Keratinocyte (primary cell): ENCODE measurements around the gene METTL22. TPM values are rescaled to one million over a fixed set of nuclear protein-coding genes. Genes with fewer than 3 reads are reported as not detected.

ENCODE experiments used
- DNase-seq: peaks from one replicate; pipeline ENCODE4 v3.0.0-alpha.2; 2011; ENCODE audit warnings: low read depth, missing footprints, low spot score
- FAIRE-seq: peaks from 2 replicates; lab custom pipeline; 2011; peaks lifted over from hg19 to GRCh38; lab: Jason Lieb, UNC
- H2AFZ ChIP-seq: 2 replicates; pipeline ENCODE4 v1.6.0; 2012; ENCODE audit warnings: low read length, control low read depth, inconsistent platforms; ENCODE audit not compliant: control insufficient read depth
- H3K27ac ChIP-seq: 2 replicates; pipeline ENCODE4 v1.5.1; 2011; ENCODE audit warnings: low read length; ENCODE audit not compliant: control insufficient read depth, insufficient read depth
- H3K27me3 ChIP-seq: 3 replicates; pipeline ENCODE4 v1.6.0; 2011; ENCODE audit warnings: low read length; ENCODE audit not compliant: control insufficient read depth, insufficient read depth; ENCODE audit errors: extremely low read depth
- H3K36me3 ChIP-seq, 2 experiments: 2 replicates in 1 of 2; 3 replicates in 1 of 2; pipeline ENCODE4 v1.5.1; 2011; ENCODE audit warnings: low read length in 2 of 2, mild to moderate bottlenecking in 1 of 2; ENCODE audit not compliant: control insufficient read depth in 2 of 2, insufficient read depth in 2 of 2; ENCODE audit errors: extremely low read depth in 1 of 2
- H3K4me1 ChIP-seq: 3 replicates; pipeline ENCODE4 v1.5.1; 2011; ENCODE audit warnings: low read length; ENCODE audit not compliant: control insufficient read depth, insufficient read depth; ENCODE audit errors: extremely low read depth
- H3K4me2 ChIP-seq: 3 replicates; pipeline ENCODE4 v1.6.0; 2011; ENCODE audit warnings: low read depth, low read length; ENCODE audit not compliant: control insufficient read depth, insufficient read depth; ENCODE audit errors: extremely low read depth
- H3K4me3 ChIP-seq, 3 experiments: fragments of 200-600 bp in 1 of 3; sonication (generic) in 1 of 3; 2 replicates in 2 of 3; 3 replicates in 1 of 3; pipeline ENCODE4 v1.5.1; 2011 to 2016; ENCODE audit warnings: low read length in 3 of 3, mild to moderate bottlenecking in 3 of 3, control low read depth in 2 of 3, inconsistent platforms in 1 of 3, low read depth in 1 of 3, mixed read lengths in 1 of 3, mixed run types in 1 of 3, moderate library complexity in 1 of 3; ENCODE audit not compliant: control insufficient read depth in 2 of 3, insufficient read depth in 2 of 3; ENCODE audit errors: extremely low read depth in 1 of 3
- H3K79me2 ChIP-seq: 2 replicates; pipeline ENCODE4 v1.6.0; 2012; ENCODE audit warnings: low read length; ENCODE audit not compliant: control insufficient read depth, insufficient read depth
- H3K9ac ChIP-seq: 3 replicates; pipeline ENCODE4 v1.6.0; 2011; ENCODE audit warnings: low read length; ENCODE audit not compliant: control insufficient read depth, insufficient read depth; ENCODE audit errors: extremely low read depth
- H3K9me1 ChIP-seq: 3 replicates; pipeline ENCODE4 v1.6.0; 2011; ENCODE audit warnings: low read length; ENCODE audit not compliant: control insufficient read depth, insufficient read depth; ENCODE audit errors: extremely low read depth
- H3K9me3 ChIP-seq: 2 replicates; pipeline ENCODE4 v1.5.1; 2012; ENCODE audit warnings: low read depth, low read length; ENCODE audit not compliant: control insufficient read depth
- H4K20me1 ChIP-seq: 3 replicates; pipeline ENCODE4 v1.6.0; 2011; ENCODE audit warnings: low read length; ENCODE audit not compliant: control insufficient read depth, insufficient read depth; ENCODE audit errors: extremely low read depth
- EZH2 ChIP-seq: IDR thresholded peaks from one replicate; pipeline ENCODE4 v1.6.1; 2012; ENCODE audit warnings: inconsistent platforms, mild to moderate bottlenecking, low read length, moderate library complexity
- dilution Hi-C: fragments of 300-500 bp; cut with MboI; formaldehyde crosslinking; loops from one replicate; pipeline ENCODE4 v1.7.0; 2020; ENCODE audit warnings: low sequenced_read_pairs; ENCODE audit not compliant: extremely low pct_ligation_motif_present
- polyA plus RNA-seq, 5 experiments: library from polyadenylated mRNA; depleted of rRNA in 3 of 5; stranded (reverse) in 3 of 5; stranded (forward) in 1 of 5; unstranded in 1 of 5; fragments of >200 nt; gene quantifications; 1 replicate in 1 of 5; 2 replicates in 3 of 5; 3 replicates in 1 of 5; pipeline versions ENCODE4 v1.2.1 to v1.2.3, GENCODE V29; 2011 to 2012; ENCODE audit warnings: missing spikeins in 2 of 5, low read depth in 1 of 5, low replicate concordance in 1 of 5
- TF ChIP-seq, protein P1 (sequence below), 3 experiments: IDR thresholded peaks in 1 of 3; conservative IDR thresholded peaks in 1 of 3; optimal IDR thresholded peaks in 1 of 3; 2 replicates in 2 of 3; 3 replicates in 1 of 3; pipeline versions ENCODE3 to v1.5.1; 2011; ENCODE audit warnings: low read length in 3 of 3, mild to moderate bottlenecking in 3 of 3, moderate library complexity in 2 of 3, control low read depth in 1 of 3, inconsistent platforms in 1 of 3; ENCODE audit not compliant: insufficient read depth in 2 of 3; ENCODE audit errors: extremely low read depth in 1 of 3

Gene METTL22
- polyA plus RNA-seq, 1 donor (not counting 4 experiments of a cell fraction or from before 2014, with no cell fraction given): 31.1 TPM

DNA sequence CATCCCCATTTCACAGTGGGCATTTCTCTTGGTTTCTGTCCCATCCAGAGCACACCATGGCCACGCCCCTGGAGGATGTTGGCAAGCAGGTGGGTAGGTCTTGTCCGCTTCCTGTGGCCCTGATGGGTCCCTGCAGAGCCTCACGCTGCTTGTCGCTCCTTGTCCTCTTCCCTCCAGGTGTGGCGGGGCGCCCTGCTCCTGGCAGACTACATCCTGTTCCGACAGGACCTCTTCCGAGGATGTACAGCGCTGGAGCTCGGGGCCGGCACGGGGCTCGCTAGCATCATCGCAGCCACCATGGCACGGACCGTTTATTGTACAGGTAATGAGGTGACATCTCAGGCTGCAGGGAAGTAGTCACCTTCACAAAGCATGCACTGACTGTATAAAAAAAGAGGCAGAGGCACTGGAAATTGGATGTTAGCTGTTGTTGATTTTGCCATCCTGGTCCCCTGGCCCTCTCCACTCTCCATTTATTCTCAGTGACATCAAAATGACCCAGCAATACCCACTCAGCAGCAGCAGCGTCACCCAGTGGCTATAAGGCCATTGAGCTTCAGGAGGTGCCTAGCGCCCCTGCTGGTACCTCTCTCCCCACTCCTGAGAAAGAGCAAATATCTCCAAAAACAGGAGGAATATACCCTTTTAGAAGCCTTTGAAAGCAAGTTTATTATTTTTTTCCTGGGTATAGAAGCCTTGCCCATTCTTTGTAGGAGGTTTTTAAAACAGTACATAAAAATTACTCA is 13.7 kb downstream of the METTL22 start:
- Histone ChIP-seq H4K20me1 (no peaks in the 10 kb centered on the region), H3K79me2 (peaks cover 6% of the 10 kb centered on the region), H3K9me3 (no peaks in the 10 kb centered on the region), H3K27me3 (no peaks in the 10 kb centered on the region), H3K4me1 (no peaks in the 10 kb centered on the region), H3K9me1 (no peaks in the 10 kb centered on the region), H3K36me3 (peaks cover 30 to 31% of the 10 kb centered on the region in 2 experiments), H3K9ac (no peak overlapping the region), H3K27ac (no peak overlapping the region), H2AFZ (no peak overlapping the region), H3K4me3 (no peak overlapping the region), H3K4me2 (no peak overlapping the region)
- DNase-seq: no peak
- TF ChIP-seq EZH2: no peak
- TF ChIP-seq, protein P1, sequence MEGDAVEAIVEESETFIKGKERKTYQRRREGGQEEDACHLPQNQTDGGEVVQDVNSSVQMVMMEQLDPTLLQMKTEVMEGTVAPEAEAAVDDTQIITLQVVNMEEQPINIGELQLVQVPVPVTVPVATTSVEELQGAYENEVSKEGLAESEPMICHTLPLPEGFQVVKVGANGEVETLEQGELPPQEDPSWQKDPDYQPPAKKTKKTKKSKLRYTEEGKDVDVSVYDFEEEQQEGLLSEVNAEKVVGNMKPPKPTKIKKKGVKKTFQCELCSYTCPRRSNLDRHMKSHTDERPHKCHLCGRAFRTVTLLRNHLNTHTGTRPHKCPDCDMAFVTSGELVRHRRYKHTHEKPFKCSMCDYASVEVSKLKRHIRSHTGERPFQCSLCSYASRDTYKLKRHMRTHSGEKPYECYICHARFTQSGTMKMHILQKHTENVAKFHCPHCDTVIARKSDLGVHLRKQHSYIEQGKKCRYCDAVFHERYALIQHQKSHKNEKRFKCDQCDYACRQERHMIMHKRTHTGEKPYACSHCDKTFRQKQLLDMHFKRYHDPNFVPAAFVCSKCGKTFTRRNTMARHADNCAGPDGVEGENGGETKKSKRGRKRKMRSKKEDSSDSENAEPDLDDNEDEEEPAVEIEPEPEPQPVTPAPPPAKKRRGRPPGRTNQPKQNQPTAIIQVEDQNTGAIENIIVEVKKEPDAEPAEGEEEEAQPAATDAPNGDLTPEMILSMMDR (optimal IDR thresholded peaks at IDR 0.05 in 1 of 3, IDR thresholded peaks at IDR 0.05 in 1 of 3, conservative IDR thresholded peaks at IDR 0.05 in 1 of 3; ENCODE audit: extremely low read depth in 1 of 3, insufficient read depth in 2 of 3, low read length in 3 of 3): peak; percentile 54 to 70 (median 58)
- dilution Hi-C loops: no loop called here
- FAIRE-seq: no peak

DNA sequence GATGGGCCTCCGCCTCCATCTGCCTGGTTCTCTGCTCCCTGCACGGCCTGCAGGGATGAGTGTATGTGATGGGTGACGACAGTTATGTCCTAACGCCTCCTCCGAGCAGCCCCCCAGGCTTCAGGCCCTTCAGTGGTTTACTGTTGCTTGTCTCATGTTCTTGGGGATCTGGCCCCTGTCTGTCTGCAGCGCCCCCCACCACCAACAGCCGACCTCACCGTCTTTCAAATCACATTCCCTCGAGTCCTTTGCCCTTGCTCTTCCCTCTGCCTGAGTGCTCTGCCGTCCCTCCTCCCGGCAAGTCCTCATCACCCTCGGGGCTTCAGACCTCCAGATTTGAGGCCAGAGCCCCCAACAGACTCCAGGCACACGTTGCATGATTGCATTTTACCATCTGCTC is 18.2 kb downstream of the METTL22 start:
- Histone ChIP-seq H3K4me2 (no peak overlapping the region), H4K20me1 (no peaks in the 10 kb centered on the region), H2AFZ (no peak overlapping the region), H3K9me3 (no peaks in the 10 kb centered on the region), H3K9ac (no peak overlapping the region), H3K9me1 (no peaks in the 10 kb centered on the region), H3K4me3 (no peak overlapping the region), H3K27me3 (no peaks in the 10 kb centered on the region), H3K79me2 (no peaks in the 10 kb centered on the region), H3K4me1 (no peaks in the 10 kb centered on the region), H3K27ac (no peak overlapping the region), H3K36me3 (peaks cover 35% of the 10 kb centered on the region in 2 experiments)
- no peak for TF ChIP-seq EZH2
- TF ChIP-seq, protein P1 (optimal IDR thresholded peaks at IDR 0.05 in 1 of 3, IDR thresholded peaks at IDR 0.05 in 1 of 3, conservative IDR thresholded peaks at IDR 0.05 in 1 of 3; ENCODE audit: extremely low read depth in 1 of 3, insufficient read depth in 2 of 3, low read length in 3 of 3): no peak
- DNase-seq (no peak), FAIRE-seq (no peak)
- dilution Hi-C loops: no loop called here
